Thoracic aorta (tissue), 2 donors: ENCODE results near the gene NAT8. TPM values are rescaled to one million over a fixed set of nuclear protein-coding genes. Genes with fewer than 3 reads are reported as not detected.
"Not testable (repeated sequence)": the region's sequence is repeated elsewhere in the genome, so short reads cannot be mapped to it uniquely, and the experiment has no call there.

Source experiments
- ATAC-seq: fragments of 150-250 bp; one replicate; pipeline ENCODE4 v1.8.0; 2017; ENCODE audit warnings: low read depth; ENCODE audit not compliant: insufficient number of reproducible peaks, low FRiP score
- DNase-seq: peaks from one replicate; pipeline ENCODE4 v3.0.0-alpha.2; 2020; ENCODE audit warnings: low spot score
- H3K27ac ChIP-seq, 2 donors: fragments of 200-600 bp; sonication (generic); 1 replicate in 1 of 2; 2 replicates in 1 of 2; pipeline ENCODE4 v1.5.1; 2016; ENCODE audit warnings: mild to moderate bottlenecking in 2 of 2, moderate library complexity in 2 of 2
- H3K27me3 ChIP-seq: fragments of 200-600 bp; sonication (generic); replicated peaks from 2 replicates; pipeline ENCODE4 v1.6.0; 2016; ENCODE audit warnings: mild to moderate bottlenecking; ENCODE audit not compliant: insufficient read depth
- H3K36me3 ChIP-seq: fragments of 200-600 bp; sonication (generic); one replicate; pipeline ENCODE4 v1.5.1; 2016
- H3K4me1 ChIP-seq, 2 donors: fragments of 200-600 bp; sonication (generic); 1 replicate in 1 of 2; 2 replicates in 1 of 2; pipeline versions ENCODE4 v1.5.1 to v1.6.0; 2016; ENCODE audit warnings: low read depth in 2 of 2, mild to moderate bottlenecking in 1 of 2; ENCODE audit not compliant: control insufficient read depth in 1 of 2
- H3K4me3 ChIP-seq: fragments of 200-600 bp; sonication (generic); 2 replicates; pipeline ENCODE4 v1.5.1; 2016; ENCODE audit warnings: mild to moderate bottlenecking
- H3K9me3 ChIP-seq: fragments of 200-600 bp; sonication (generic); 2 replicates; pipeline ENCODE4 v1.5.1; 2016
- total RNA-seq, 2 donors: library from RNA; depleted of rRNA; stranded (reverse); fragments of >200 nt; gene quantifications; one replicate each; pipeline versions ENCODE4 v1.1.0 to v1.2.3, GENCODE V29; 2016
- TF ChIP-seq, protein P1 (sequence below): fragments of 200-600 bp; sonication (generic); IDR thresholded peaks from one replicate; pipeline ENCODE4 v1.5.1; 2019; ENCODE audit warnings: antibody characterized with exemption

NAT8 gene
- total RNA-seq, 2 donors from 2014 or later, result not detected

DNA sequence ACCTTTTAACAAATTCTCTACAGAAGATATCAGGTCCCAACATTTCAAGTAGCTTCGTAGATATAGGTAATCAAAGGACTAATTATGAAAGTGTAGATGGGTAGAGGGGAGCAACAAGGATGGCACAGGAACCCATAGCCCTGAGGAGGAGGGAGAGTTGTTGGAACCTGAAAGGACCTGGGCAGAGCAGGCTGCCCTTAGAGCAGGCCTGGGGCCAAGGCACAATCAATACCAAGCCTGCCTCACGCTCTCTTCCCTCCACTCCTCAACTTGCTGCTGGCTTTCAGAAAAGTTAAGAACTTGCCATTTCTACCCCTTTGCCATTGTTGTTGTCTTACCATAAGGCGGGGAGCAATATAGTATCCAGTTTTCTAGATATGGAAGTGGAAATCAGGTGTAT lies 10.1 kb upstream of the NAT8 start:
- Histone ChIP-seq H3K27ac (no peak overlapping the region), H3K36me3 (no peaks in the 10 kb centered on the region), H3K9me3 (no peaks in the 10 kb centered on the region), H3K4me1 (no peaks in the 10 kb centered on the region), H3K4me3 (no peak overlapping the region), H3K27me3 (no peaks in the 10 kb centered on the region)
- DNase-seq, result no peak
- no peak for ATAC-seq
- TF ChIP-seq, protein P1, sequence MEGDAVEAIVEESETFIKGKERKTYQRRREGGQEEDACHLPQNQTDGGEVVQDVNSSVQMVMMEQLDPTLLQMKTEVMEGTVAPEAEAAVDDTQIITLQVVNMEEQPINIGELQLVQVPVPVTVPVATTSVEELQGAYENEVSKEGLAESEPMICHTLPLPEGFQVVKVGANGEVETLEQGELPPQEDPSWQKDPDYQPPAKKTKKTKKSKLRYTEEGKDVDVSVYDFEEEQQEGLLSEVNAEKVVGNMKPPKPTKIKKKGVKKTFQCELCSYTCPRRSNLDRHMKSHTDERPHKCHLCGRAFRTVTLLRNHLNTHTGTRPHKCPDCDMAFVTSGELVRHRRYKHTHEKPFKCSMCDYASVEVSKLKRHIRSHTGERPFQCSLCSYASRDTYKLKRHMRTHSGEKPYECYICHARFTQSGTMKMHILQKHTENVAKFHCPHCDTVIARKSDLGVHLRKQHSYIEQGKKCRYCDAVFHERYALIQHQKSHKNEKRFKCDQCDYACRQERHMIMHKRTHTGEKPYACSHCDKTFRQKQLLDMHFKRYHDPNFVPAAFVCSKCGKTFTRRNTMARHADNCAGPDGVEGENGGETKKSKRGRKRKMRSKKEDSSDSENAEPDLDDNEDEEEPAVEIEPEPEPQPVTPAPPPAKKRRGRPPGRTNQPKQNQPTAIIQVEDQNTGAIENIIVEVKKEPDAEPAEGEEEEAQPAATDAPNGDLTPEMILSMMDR, result no peak

GRCh38 chr2:73651591-73652230 lies 9.5 kb upstream of the NAT8 start:
- Histone ChIP-seq H3K9me3 (no peaks in the 10 kb centered on the region), H3K27me3 (no peaks in the 10 kb centered on the region), H3K36me3 (no peaks in the 10 kb centered on the region), H3K4me1 (no peaks in the 10 kb centered on the region), H3K27ac (no peak overlapping the region), H3K4me3 (no peak overlapping the region)
- DNase-seq, result no peak
- ATAC-seq, result no peak
- TF ChIP-seq, protein P1, result no peak

- not testable (repeated sequence) for H3K4me1 ChIP-seq, H3K9me3 ChIP-seq, H3K27me3 ChIP-seq, H3K36me3 ChIP-seq, H3K27ac ChIP-seq, H3K4me3 ChIP-seq, DNase-seq, ATAC-seq
Observed at GRCh38 chr2:73647690-73648089, 5.5 kb upstream of the NAT8 start.

- Histone ChIP-seq H3K4me1 (no peaks in the 10 kb centered on the region), H3K27ac (no peak overlapping the region), H3K4me3 (no peak overlapping the region), H3K36me3 (no peaks in the 10 kb centered on the region), H3K9me3 (no peaks in the 10 kb centered on the region), H3K27me3 (no peaks in the 10 kb centered on the region)
- ATAC-seq (no peak), DNase-seq (no peak)
- TF ChIP-seq, protein P1, result no peak
Observed at GRCh38 chr2:73641767-73642062, 507 bp downstream of the NAT8 start.

- no peak for ATAC-seq
Observed at GRCh38 chr2:73640946-73641766, 1.1 kb downstream of the NAT8 start.

More at GRCh38 chr2:73640946-73641766, 1.1 kb downstream of the NAT8 start:
- no peak overlapping the region for H3K27ac ChIP-seq
- no peak overlapping the region for H3K4me3 ChIP-seq
- H3K9me3 ChIP-seq, result no peaks in the 10 kb centered on the region
- H3K27me3 ChIP-seq, result no peaks in the 10 kb centered on the region
- TF ChIP-seq, protein P1, result no peak
- no peaks in the 10 kb centered on the region for H3K36me3 ChIP-seq
- no peak for DNase-seq
- H3K4me1 ChIP-seq, result no peaks in the 10 kb centered on the region
